ENCODE measurements around the gene SMCO2. TPM values are rescaled to one million over a fixed set of nuclear protein-coding genes. Genes with fewer than 3 reads are reported as not detected.
"Not testable (repeated sequence)": the region's sequence is repeated elsewhere in the genome, so short reads cannot be mapped to it uniquely, and the experiment has no call there.

Gene SMCO2
- total and polyA plus RNA-seq, 2 of the 8 experiments (the other 6 are each of a cell fraction or from before 2014, with no cell fraction given): 0.24 to 0.80 TPM

DNA sequence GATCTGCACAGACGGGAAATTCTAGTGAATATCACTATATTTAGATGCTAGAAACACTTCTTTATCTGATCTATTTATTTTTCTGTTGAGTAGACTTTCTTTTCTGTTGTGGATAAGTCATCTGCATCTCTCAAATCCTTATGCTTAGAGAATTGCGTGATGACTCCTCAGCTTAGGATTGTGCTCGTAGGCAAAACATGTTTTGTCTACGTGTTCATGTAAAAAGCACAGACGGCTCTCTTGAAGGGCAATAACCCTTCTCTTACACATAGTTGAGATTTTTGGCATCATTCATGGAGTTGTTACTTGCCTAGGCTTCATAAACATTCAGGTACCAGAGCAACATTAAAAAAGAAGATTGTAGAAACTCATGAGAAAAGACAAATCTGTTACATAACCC is 96.1 kb downstream of the SMCO2 start (continued):
- TF ChIP-seq RFX5 (IDR thresholded peaks at IDR 0.05; ENCODE audit: borderline replicate concordance, low read depth, low read length) (no peak), BRCA1 (IDR thresholded peaks at IDR 0.05; ENCODE audit: low read depth, low read length) (no peak), YY1 (IDR thresholded peaks at IDR 0.05; ENCODE audit: low read depth, low read length) (no peak)

DNA sequence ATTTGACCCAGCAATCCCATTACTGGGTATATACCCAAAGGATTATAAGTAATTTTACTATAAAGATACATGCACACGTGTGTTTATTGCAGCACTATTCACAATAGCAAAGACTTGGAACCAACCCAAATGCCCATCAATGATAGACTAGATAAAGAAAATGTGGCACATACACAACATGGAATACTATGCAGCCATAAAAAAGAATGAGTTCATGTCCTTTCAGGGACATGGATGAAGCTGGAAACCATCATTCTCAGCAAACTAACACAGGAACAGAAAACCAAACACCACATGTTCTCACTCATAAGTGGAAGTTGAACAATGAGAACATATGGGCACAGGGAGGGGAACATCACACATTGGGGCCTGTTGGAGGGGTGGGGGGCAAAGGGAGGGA is 98.3 kb downstream of the SMCO2 start:
- CTCF ChIA-PET (ENCODE audit: partially characterized antibody): not testable (repeated sequence)

More for the DNA sequence above, 98.3 kb downstream of the SMCO2 start:
- H3K14ac ChIP-seq (ENCODE audit: insufficient read length); H4K8ac ChIP-seq (ENCODE audit: extremely low read depth, insufficient read depth, low read length); H3K9me3 ChIP-seq (ENCODE audit: insufficient read depth in 2 of 2, low read depth in 1 of 2, low read length in 1 of 2); H2BK12ac ChIP-seq (ENCODE audit: low read depth, low read length); H2AK5ac ChIP-seq (ENCODE audit: low read depth, low read length); H3K4ac ChIP-seq (replicated peaks; ENCODE audit: insufficient read length, low read depth, low read length); H3K9ac ChIP-seq (replicated peaks in 1 of 4; ENCODE audit: extremely low read depth in 1 of 4, low read depth in 3 of 4, low read length in 3 of 4); H3K27me3 ChIP-seq (replicated peaks in 1 of 4; ENCODE audit: control insufficient read depth in 3 of 4, extremely low read depth in 1 of 4, insufficient read depth in 3 of 4, low read length in 3 of 4); H2AFZ ChIP-seq (ENCODE audit: low read length); H3K4me3 ChIP-seq (ENCODE audit: extremely low read depth in 1 of 4, insufficient read depth in 2 of 4, low read depth in 3 of 4, low read length in 4 of 4); H3K4me1 ChIP-seq (replicated peaks in 1 of 4; ENCODE audit: control insufficient read depth in 3 of 4, insufficient read depth in 4 of 4, low read length in 3 of 4); H2BK20ac ChIP-seq (ENCODE audit: low read length); H2BK120ac ChIP-seq (replicated peaks; ENCODE audit: low read depth, low read length); H2BK5ac ChIP-seq (ENCODE audit: low read depth, low read length); H3K18ac ChIP-seq (ENCODE audit: extremely low read depth, low read length); H3K79me1 ChIP-seq (ENCODE audit: low read depth, low read length); FAIRE-seq; H4K91ac ChIP-seq (replicated peaks; ENCODE audit: insufficient read length, low read length); H3K56ac ChIP-seq (replicated peaks; ENCODE audit: insufficient read length, low read depth, low read length); H4K5ac ChIP-seq (ENCODE audit: insufficient read length, low read depth, low read length); H3K23ac ChIP-seq (ENCODE audit: insufficient read length); H4K20me1 ChIP-seq (replicated peaks in 1 of 2; ENCODE audit: control insufficient read depth in 1 of 2, insufficient read depth in 2 of 2, low read length in 2 of 2); POLR2A ChIA-PET (ENCODE audit: partially characterized antibody); H3K23me2 ChIP-seq (ENCODE audit: low read depth, low read length); H3K27ac ChIP-seq (ENCODE audit: low read depth, low read length); H2BK15ac ChIP-seq (ENCODE audit: low read length); DNase-seq (ENCODE audit: low read depth in 1 of 2, low spot score in 2 of 2); H3K36me3 ChIP-seq (ENCODE audit: control insufficient read depth in 2 of 4, insufficient read depth in 4 of 4, low read length in 3 of 4); H3K4me2 ChIP-seq (ENCODE audit: insufficient read depth in 1 of 2, low read depth in 2 of 2, low read length in 2 of 2): not testable (repeated sequence)
- H3K79me2 ChIP-seq (ENCODE audit: control insufficient read depth in 1 of 2, insufficient read depth in 2 of 2, low read length in 2 of 2): peaks cover 0 to 20% of the 10 kb centered on the region in 2 experiments; a peak in 1 of 4 replicates
- 95% methylated on average over 1 of the region's 1 CpG; no CpG with 5 or more reads in 1 of the 2 experiments for WGBS, 2 experiments (ENCODE audit: extremely low coverage in 1 of 2, insufficient coverage in 1 of 2, insufficient read length in 1 of 2, insufficient replicate concordance in 2 of 2, low coverage in 1 of 2, low lambda C conversion rate in 2 of 2, missing lambda C conversion rate in 1 of 2)

Measured in H1 (cell line).